Pons (tissue), 1 donor: ENCODE results near the gene OR5D13.

Source experiments
- DNase-seq: peaks from one replicate; pipeline ENCODE4 v3.0.0-alpha.2; 2016; ENCODE audit warnings: low spot score

Gene OR5D13

GRCh38 chr11:55773138-55773537 is at the start of gene OR5D13:
OR5D13 (plus strand) TSS chr11:55773438; CDS start chr11:55773438, 0 bp downstream.
- no peak for DNase-seq

GRCh38 chr11:55726715-55727324 is 46.4 kb upstream of the OR5D13 start:
- no peak for DNase-seq

- no peak for DNase-seq
Measured at GRCh38 chr11:55732936-55733335, 40.3 kb upstream of the OR5D13 start.

- no peak for DNase-seq
Measured at GRCh38 chr11:55791606-55792005, 18.4 kb downstream of the OR5D13 start.

- no peak for DNase-seq
Measured at GRCh38 chr11:55793321-55793720, 20.1 kb downstream of the OR5D13 start.

GRCh38 chr11:55795256-55795655 is 22.0 kb downstream of the OR5D13 start, which contains the start of gene OR5D14:
OR5D14 (plus strand) TSS chr11:55795556; CDS start chr11:55795556, 0 bp downstream.
- no peak for DNase-seq

GRCh38 chr11:55806248-55806647 is 33.0 kb downstream of the OR5D13 start:
- no peak for DNase-seq

- DNase-seq = no peak
Measured at GRCh38 chr11:55811067-55811466, 37.8 kb downstream of the OR5D13 start, which contains the start of gene OR5L1. OR5L1 (plus strand) TSS chr11:55811367; CDS start chr11:55811467, 100 bp downstream.

- no peak for DNase-seq
Measured at GRCh38 chr11:55819330-55819729, 46.1 kb downstream of the OR5D13 start, which contains the start of gene OR5D18. OR5D18 (plus strand) TSS chr11:55819630; CDS start chr11:55819630, 0 bp downstream.
